Measurements from ENCODE around the gene SEMA5A. TPM values are rescaled to one million over a fixed set of nuclear protein-coding genes. Genes with fewer than 3 reads are reported as not detected.

The SEMA5A gene
- total RNA-seq, 1 donor from 2014 or later = 31.9 TPM

- H3K27ac Mint-ChIP-seq (ENCODE audit: unreplicated experiment) = no peak overlapping the region
- H3K4me1 Mint-ChIP-seq = peaks cover 27% of the 10 kb centered on the region
- no peak overlapping the region for H3K4me3 Mint-ChIP-seq
- peaks cover 11% of the 10 kb centered on the region for H3K36me3 Mint-ChIP-seq (ENCODE audit: low read depth)
- no peaks in the 10 kb centered on the region for H3K27me3 Mint-ChIP-seq (ENCODE audit: low read depth)
- TF ChIP-seq, protein P1, sequence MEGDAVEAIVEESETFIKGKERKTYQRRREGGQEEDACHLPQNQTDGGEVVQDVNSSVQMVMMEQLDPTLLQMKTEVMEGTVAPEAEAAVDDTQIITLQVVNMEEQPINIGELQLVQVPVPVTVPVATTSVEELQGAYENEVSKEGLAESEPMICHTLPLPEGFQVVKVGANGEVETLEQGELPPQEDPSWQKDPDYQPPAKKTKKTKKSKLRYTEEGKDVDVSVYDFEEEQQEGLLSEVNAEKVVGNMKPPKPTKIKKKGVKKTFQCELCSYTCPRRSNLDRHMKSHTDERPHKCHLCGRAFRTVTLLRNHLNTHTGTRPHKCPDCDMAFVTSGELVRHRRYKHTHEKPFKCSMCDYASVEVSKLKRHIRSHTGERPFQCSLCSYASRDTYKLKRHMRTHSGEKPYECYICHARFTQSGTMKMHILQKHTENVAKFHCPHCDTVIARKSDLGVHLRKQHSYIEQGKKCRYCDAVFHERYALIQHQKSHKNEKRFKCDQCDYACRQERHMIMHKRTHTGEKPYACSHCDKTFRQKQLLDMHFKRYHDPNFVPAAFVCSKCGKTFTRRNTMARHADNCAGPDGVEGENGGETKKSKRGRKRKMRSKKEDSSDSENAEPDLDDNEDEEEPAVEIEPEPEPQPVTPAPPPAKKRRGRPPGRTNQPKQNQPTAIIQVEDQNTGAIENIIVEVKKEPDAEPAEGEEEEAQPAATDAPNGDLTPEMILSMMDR (conservative IDR thresholded peaks at IDR 0.05) = no peak
- peaks cover 5% of the 10 kb centered on the region for H3K9me3 Mint-ChIP-seq
- DNase-seq (ENCODE audit: low read depth, low spot score) = no peak
These were observed 12.8 kb downstream of the SEMA5A start for GRCh38 chr5:9533096-9533495.

- no peak for DNase-seq (ENCODE audit: low read depth, low spot score)
- Mint-ChIP-seq H3K36me3 (ENCODE audit: low read depth) (peaks cover 14% of the 10 kb centered on the region), H3K4me3 (no peak overlapping the region), H3K27ac (ENCODE audit: unreplicated experiment) (no peak overlapping the region), H3K9me3 (peaks cover 5% of the 10 kb centered on the region), H3K27me3 (ENCODE audit: low read depth) (no peaks in the 10 kb centered on the region), H3K4me1 (peaks cover 23% of the 10 kb centered on the region)
- TF ChIP-seq, protein P1 (conservative IDR thresholded peaks at IDR 0.05) = no peak
These were observed 16.4 kb downstream of the SEMA5A start for GRCh38 chr5:9529513-9529912.

DNA sequence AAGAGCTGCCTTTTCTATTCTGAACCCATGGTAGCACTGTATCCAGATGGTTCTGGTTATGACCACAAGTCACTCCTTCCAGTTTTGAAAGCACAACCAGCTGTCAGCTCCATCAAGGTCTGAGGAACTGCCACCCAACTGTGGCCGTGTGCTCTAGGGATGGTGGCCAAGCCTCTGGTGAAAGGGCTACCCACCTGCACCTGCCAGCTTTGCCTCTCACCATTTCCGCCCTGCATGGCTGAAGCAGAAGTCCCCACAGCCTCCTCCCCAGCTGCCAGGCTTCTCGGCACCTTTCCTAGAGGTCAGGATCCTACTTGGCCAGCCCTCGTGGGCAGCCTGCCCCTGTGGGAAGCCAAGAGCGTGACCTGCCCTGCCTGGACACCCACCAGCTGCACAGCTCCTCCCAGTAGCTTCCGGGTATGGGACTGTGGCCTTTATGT lies 16.8 kb downstream of the SEMA5A start:
- Mint-ChIP-seq H3K9me3 (peaks cover 5% of the 10 kb centered on the region), H3K4me3 (no peak overlapping the region), H3K36me3 (ENCODE audit: low read depth) (peaks cover 15% of the 10 kb centered on the region), H3K27ac (ENCODE audit: unreplicated experiment) (no peak overlapping the region), H3K27me3 (ENCODE audit: low read depth) (no peaks in the 10 kb centered on the region), H3K4me1 (peaks cover 19% of the 10 kb centered on the region)
- no peak for DNase-seq (ENCODE audit: low read depth, low spot score)
- TF ChIP-seq, protein P1 (conservative IDR thresholded peaks at IDR 0.05) = no peak

- TF ChIP-seq, protein P1 (conservative IDR thresholded peaks at IDR 0.05) = no peak
- Mint-ChIP-seq H3K27ac (ENCODE audit: unreplicated experiment) (no peak overlapping the region), H3K27me3 (ENCODE audit: low read depth) (no peaks in the 10 kb centered on the region), H3K4me1 (peaks cover 14% of the 10 kb centered on the region), H3K9me3 (no peaks in the 10 kb centered on the region), H3K4me3 (no peak overlapping the region), H3K36me3 (ENCODE audit: low read depth) (peaks cover 10% of the 10 kb centered on the region)
- no peak for DNase-seq (ENCODE audit: low read depth, low spot score)
These were observed 20.9 kb downstream of the SEMA5A start for GRCh38 chr5:9524941-9525340.

GRCh38 chr5:9523090-9523823 lies 22.6 kb downstream of the SEMA5A start:
- Mint-ChIP-seq H3K4me1 (peaks cover 19% of the 10 kb centered on the region), H3K27ac (ENCODE audit: unreplicated experiment) (no peak overlapping the region)

More at GRCh38 chr5:9523090-9523823, 22.6 kb downstream of the SEMA5A start:
- Mint-ChIP-seq H3K36me3 (ENCODE audit: low read depth) (peaks cover 10% of the 10 kb centered on the region), H3K9me3 (no peaks in the 10 kb centered on the region), H3K27me3 (ENCODE audit: low read depth) (no peaks in the 10 kb centered on the region), H3K4me3 (no peak overlapping the region)
- TF ChIP-seq, protein P1 (conservative IDR thresholded peaks at IDR 0.05) = no peak
- no peak for DNase-seq (ENCODE audit: low read depth, low spot score)

Data from neural crest cell (in vitro differentiated cells).